HepG2 (cell line): ENCODE results near the gene KIAA1614. TPM values are rescaled to one million over a fixed set of nuclear protein-coding genes. Genes with fewer than 3 reads are reported as not detected.

Experiments used
- ATAC-seq: fragments of 200-7000 bp; cut with Tn5 transposase; 3 replicates; pipeline ENCODE4 v1.9.1; 2020; ENCODE audit warnings: mild to moderate bottlenecking, moderate library complexity
- BruUV-seq: library from RNA; stranded (reverse); fragments of 400-500 nt; replicated peaks from 2 replicates; lab custom pipeline; 2021; lab: Mats Ljungman, UMichigan
- CTCF ChIA-PET: fragments of 300-600 bp; formaldehyde crosslinking; extraction: SDS; loops from one replicate; lab custom pipeline; 2021; ENCODE audit warnings: low total read pairs, inconsistent platforms, low intra/inter-chr PET ratio; lab: Yijun Ruan, JAX
- POLR2A ChIA-PET: fragments of 350-600 bp; sonication (Branson Sonifier 250); formaldehyde crosslinking; loops from one replicate; lab custom pipeline; 2020; ENCODE audit warnings: antibody characterized with exemption, inconsistent platforms; lab: Yijun Ruan, JAX
- DNase-seq: peaks from one replicate; pipeline ENCODE4 v3.0.0-alpha.2; 2015; ENCODE audit warnings: low spot score
- FAIRE-seq: peaks from 3 replicates; lab custom pipeline; 2011; peaks lifted over from hg19 to GRCh38; lab: Jason Lieb, UNC
- H2AFZ ChIP-seq: one replicate; pipeline ENCODE4 v1.6.1; 2011; ENCODE audit warnings: low read length, inconsistent platforms
- H3K27ac ChIP-seq: fragments of 300-600 bp; 3 replicates; pipeline ENCODE4 v1.8.0; 2011; ENCODE audit warnings: mixed run types, mild to moderate bottlenecking, mixed read lengths, low read length, inconsistent platforms; ENCODE audit not compliant: insufficient read depth; ENCODE audit errors: extremely low read length
- H3K27me3 ChIP-seq, 2 experiments: fragments of 200-600 bp in 1 of 2; 2 replicates in 1 of 2; 3 replicates in 1 of 2; pipeline versions ENCODE4 v1.6.0 to v1.8.0; 2011; ENCODE audit warnings: low read length in 2 of 2, mild to moderate bottlenecking in 2 of 2, moderate library complexity in 2 of 2, inconsistent platforms in 1 of 2; ENCODE audit not compliant: insufficient read depth in 2 of 2, control insufficient read depth in 1 of 2
- H3K36me3 ChIP-seq, 2 experiments: fragments of 200-600 bp in 1 of 2; replicated peaks in 1 of 2; 2 replicates in 1 of 2; 3 replicates in 1 of 2; pipeline versions ENCODE4 v1.5.1 to v1.8.0; 2011; ENCODE audit warnings: low read length in 2 of 2, inconsistent platforms in 1 of 2; ENCODE audit not compliant: insufficient read depth in 2 of 2, control insufficient read depth in 1 of 2
- H3K4me1 ChIP-seq: 2 replicates; pipeline ENCODE4 v1.5.1; 2012; ENCODE audit warnings: low read length, inconsistent platforms; ENCODE audit not compliant: insufficient read depth
- H3K4me2 ChIP-seq: 2 replicates; pipeline ENCODE4 v1.6.0; 2011; ENCODE audit warnings: low read depth, low read length, inconsistent platforms
- H3K4me3 ChIP-seq, 3 experiments: fragments of 200-600 bp in 1 of 3; sonication (generic), shearing (Covaris generic) in 1 of 3; replicated peaks in 1 of 3; 2 replicates each; pipeline ENCODE4 v1.5.1; 2011 to 2016; ENCODE audit warnings: low read length in 3 of 3, inconsistent platforms in 2 of 3, low read depth in 2 of 3, mild to moderate bottlenecking in 2 of 3, control low read depth in 1 of 3, mixed read lengths in 1 of 3; ENCODE audit not compliant: insufficient read depth in 1 of 3
- H3K79me2 ChIP-seq: one replicate; pipeline ENCODE4 v1.6.1; 2011; ENCODE audit warnings: low read length, inconsistent platforms; ENCODE audit not compliant: insufficient read depth
- H3K9ac ChIP-seq: 2 replicates; pipeline ENCODE4 v1.6.0; 2011; ENCODE audit warnings: mild to moderate bottlenecking, low read depth, low read length, inconsistent platforms; ENCODE audit not compliant: insufficient read depth
- H3K9me3 ChIP-seq: 2 replicates; pipeline ENCODE4 v1.5.1; 2012; ENCODE audit warnings: mild to moderate bottlenecking, low read length
- H4K20me1 ChIP-seq: 2 replicates; pipeline ENCODE4 v1.6.0; 2011; ENCODE audit warnings: inconsistent platforms, mild to moderate bottlenecking, low read length, moderate library complexity; ENCODE audit not compliant: insufficient read depth
- MXI1 ChIP-seq: IDR thresholded peaks from 3 replicates; pipeline ENCODE4 v1.6.1; 2012; ENCODE audit warnings: low read depth, low read length, inconsistent platforms, borderline replicate concordance
- STAG1 ChIP-seq: sonication (generic); formaldehyde crosslinking; IDR thresholded peaks from 2 replicates; pipeline ENCODE4 v1.4.0; 2020; ENCODE audit warnings: missing genetic modification reagents
- ZNF317 ChIP-seq: sonication (generic); formaldehyde crosslinking; IDR thresholded peaks from 2 replicates; pipeline ENCODE4 v1.5.0; 2020; ENCODE audit warnings: mild to moderate bottlenecking, missing genetic modification reagents
- ZNF564 ChIP-seq: sonication (generic); formaldehyde crosslinking; IDR thresholded peaks from 2 replicates; pipeline ENCODE4 v1.8.1; 2023; ENCODE audit warnings: mild to moderate bottlenecking, missing genetic modification reagents
- ZNF75D ChIP-seq: sonication (generic); formaldehyde crosslinking; IDR thresholded peaks from 2 replicates; pipeline ENCODE4 v1.8.1; 2023; ENCODE audit warnings: missing genetic modification reagents, mild to moderate bottlenecking, borderline replicate concordance
- ZNF850 ChIP-seq: sonication (generic); formaldehyde crosslinking; conservative IDR thresholded peaks from 2 replicates; pipeline ENCODE4 v1.9.0; 2021; ENCODE audit warnings: mild to moderate bottlenecking, missing genetic modification reagents
- WGBS: methylation state at CpG from one replicate; pipeline ENCODE4 v1.1.6; 2017; ENCODE audit warnings: low lambda C conversion rate; 5-methylcytosine and 5-hydroxymethylcytosine counted together
- in situ Hi-C: cut with HindIII; loops from 2 replicates; pipeline ENCODE4 v1.10.0; 2017; ENCODE audit warnings: low pct_unique_long_range_greater_than_20kb; ENCODE audit not compliant: extremely low pct_ligation_motif_present
- intact Hi-C: fragments of 100-400 bp; cut with micrococcal nuclease; formaldehyde crosslinking; loops from one replicate; pipeline ENCODE4 v1.10.0; 2022; ENCODE audit not compliant: unreplicated experiment
- polyA plus RNA-seq, 8 experiments: library from polyadenylated mRNA; depleted of rRNA in 3 of 8; stranded (reverse) in 7 of 8; unstranded in 1 of 8; fragments of >200 nt; fragmentation: Illumina TruSeq in 4 of 8; extraction: Trizol in 4 of 8; gene quantifications; 2 replicates each; pipeline versions ENCODE4 v1.2.1 to v1.2.3, GENCODE V29; 2011 to 2016; ENCODE audit warnings: low read depth in 4 of 8, missing spikeins in 1 of 8, mixed read lengths in 1 of 8; ENCODE audit not compliant: insufficient read depth in 1 of 8
- total RNA-seq, 5 experiments: library from RNA; depleted of rRNA; stranded (reverse); fragments of >200 nt; fragmentation: Illumina TruSeq; extraction: Trizol; gene quantifications; 2 replicates each; pipeline ENCODE4 v1.2.3, GENCODE V29; 2016; ENCODE audit warnings: low read depth in 1 of 5
- TF ChIP-seq, protein P1 (sequence below): sonication (generic); formaldehyde crosslinking; IDR thresholded peaks from 2 replicates; pipeline ENCODE4 v1.4.0; 2020; ENCODE audit warnings: missing genetic modification reagents

The KIAA1614 gene
- total and polyA plus RNA-seq, 2 of the 13 experiments (the other 11 are each of a cell fraction or from before 2014, with no cell fraction given), result 0.15 to 0.77 TPM

DNA sequence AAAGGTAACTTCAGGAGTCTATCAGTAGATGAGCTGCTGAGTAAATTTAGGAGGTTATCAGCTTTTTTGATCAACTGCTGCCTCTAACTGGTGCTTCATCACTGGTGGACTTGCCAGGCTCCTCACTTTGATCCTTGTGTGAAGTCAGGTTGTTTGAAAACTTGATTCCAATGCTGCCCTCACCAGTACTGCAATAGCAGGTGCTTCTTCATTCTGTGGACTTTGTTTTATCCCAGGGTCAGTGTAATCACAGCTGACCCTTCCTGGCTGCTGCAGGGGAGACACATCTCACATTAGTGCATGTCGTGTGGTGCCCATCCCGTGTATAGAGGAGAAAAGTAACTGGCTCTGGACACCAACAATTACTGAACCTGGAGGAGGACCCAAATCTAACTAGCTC is 20.0 kb upstream of the KIAA1614 start (continued):
- peak; percentile 90 for TF ChIP-seq ZNF317 (CRISPR knock-in tag)
- TF ChIP-seq, protein P1, sequence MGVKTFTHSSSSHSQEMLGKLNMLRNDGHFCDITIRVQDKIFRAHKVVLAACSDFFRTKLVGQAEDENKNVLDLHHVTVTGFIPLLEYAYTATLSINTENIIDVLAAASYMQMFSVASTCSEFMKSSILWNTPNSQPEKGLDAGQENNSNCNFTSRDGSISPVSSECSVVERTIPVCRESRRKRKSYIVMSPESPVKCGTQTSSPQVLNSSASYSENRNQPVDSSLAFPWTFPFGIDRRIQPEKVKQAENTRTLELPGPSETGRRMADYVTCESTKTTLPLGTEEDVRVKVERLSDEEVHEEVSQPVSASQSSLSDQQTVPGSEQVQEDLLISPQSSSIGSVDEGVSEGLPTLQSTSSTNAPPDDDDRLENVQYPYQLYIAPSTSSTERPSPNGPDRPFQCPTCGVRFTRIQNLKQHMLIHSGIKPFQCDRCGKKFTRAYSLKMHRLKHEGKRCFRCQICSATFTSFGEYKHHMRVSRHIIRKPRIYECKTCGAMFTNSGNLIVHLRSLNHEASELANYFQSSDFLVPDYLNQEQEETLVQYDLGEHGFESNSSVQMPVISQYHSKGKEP (CRISPR knock-in tag), result no peak
- no peak for TF ChIP-seq STAG1
- no peak for TF ChIP-seq MXI1

- no TSS peak for BruUV-seq
- no peak overlapping the region for H3K4me2 ChIP-seq
- H3K9me3 ChIP-seq, result no peaks in the 10 kb centered on the region
- WGBS, result 88% methylated on average over 3 of the region's 3 CpGs
- no peaks in the 10 kb centered on the region for H3K79me2 ChIP-seq
- ChIA-PET CTCF (no interaction called here), POLR2A (no interaction called here)
- ATAC-seq (no peak), FAIRE-seq (no peak), DNase-seq (no peak)
- H3K36me3 ChIP-seq, result no peaks in the 10 kb centered on the region
- peaks cover 6% of the 10 kb centered on the region for H3K4me1 ChIP-seq
- no peak overlapping the region for H2AFZ ChIP-seq
- H4K20me1 ChIP-seq, result no peaks in the 10 kb centered on the region
- no peak overlapping the region for H3K27ac ChIP-seq
- no peak overlapping the region for H3K9ac ChIP-seq
- no peak overlapping the region for H3K4me3 ChIP-seq
- in situ Hi-C loops (no loop called here), intact Hi-C loops (loop anchor here (2.0 kb wide), 1 partner anchor 31 kb away; no protein-coding TSS in a partner anchor)
- H3K27me3 ChIP-seq, result no peaks in the 10 kb centered on the region
- TF ChIP-seq ZNF850 (CRISPR knock-in tag) (no peak), ZNF75D (CRISPR knock-in tag) (no peak), ZNF564 (CRISPR knock-in tag) (no peak)
Measured at GRCh38 chr1:180893614-180894013, 19.1 kb upstream of the KIAA1614 start.
